ENCODE measurements around the gene BEX3. TPM values are rescaled to one million over a fixed set of nuclear protein-coding genes. Genes with fewer than 3 reads are reported as not detected.

BEX3 gene
- 1 to 10 TPM; 1.0 to 2.8 (median 1.7) TPM for total RNA-seq
- 29.4 TPM for total RNA-seq (2013)

DNA sequence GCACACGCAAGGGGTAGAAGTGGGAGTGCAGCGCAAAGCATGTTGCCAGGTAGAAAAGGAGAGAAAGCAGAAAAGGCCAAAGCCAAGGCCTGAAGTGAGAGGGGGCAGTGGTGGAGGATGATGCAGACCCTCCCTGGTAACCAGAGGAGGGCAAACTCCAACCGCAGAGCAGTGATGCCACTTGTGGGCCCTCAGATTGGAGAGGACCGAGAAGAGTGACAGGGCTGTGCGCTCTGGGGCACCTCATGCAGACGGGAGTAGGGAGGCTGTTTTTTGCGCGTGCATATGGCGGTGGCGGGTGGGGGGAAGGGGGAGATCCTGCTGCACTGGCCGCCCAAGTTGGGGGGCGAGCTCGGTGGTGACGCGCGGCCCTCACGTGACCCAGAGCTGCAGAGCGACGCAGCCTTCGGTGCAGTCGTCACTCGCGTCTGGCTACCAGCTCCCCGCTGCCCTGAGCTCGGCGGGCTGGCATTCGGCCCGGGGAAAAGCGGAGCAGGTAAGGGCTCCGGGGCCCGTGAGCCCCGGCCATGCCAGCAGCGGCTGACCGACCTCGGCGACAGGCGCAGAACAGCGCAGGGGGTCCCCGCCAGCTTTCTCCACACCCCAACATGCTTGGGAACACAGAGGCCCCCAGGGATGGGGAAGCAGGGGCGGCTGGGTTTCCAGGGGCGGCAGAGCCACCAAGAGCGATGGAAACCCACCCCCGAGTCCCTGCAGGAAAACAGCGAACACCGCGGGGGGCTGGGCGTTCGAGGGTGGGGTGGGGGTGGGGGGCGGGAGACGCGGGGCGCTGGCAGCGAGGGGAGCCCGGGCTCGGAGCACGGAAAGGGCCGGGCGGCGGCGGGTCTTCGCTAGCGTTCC lies at the start of gene BEX3:
Gene BEX3 (plus strand): TSS at position 421 of the 861 bp plus-strand sequence. CDS start 984 bp downstream, outside the sequence.
- H3K27ac Mint-ChIP-seq: no peak within 1 kb of the TSS
- no peaks in the 10 kb centered on the region for H3K9me3 ChIP-seq (ENCODE audit: control insufficient read depth, insufficient read depth, low read length)
- ATAC-seq: peak in 2 of 3 donors; percentile 40 to 65
- H3K36me3 ChIP-seq (ENCODE audit: control insufficient read depth, insufficient read depth, low read length): no peaks in the 10 kb centered on the region
- peak within 1 kb of the TSS; percentile 83 for H3K4me3 Mint-ChIP-seq
- H3K27me3 ChIP-seq (ENCODE audit: control insufficient read depth, insufficient read depth, low read length): no peaks in the 10 kb centered on the region
- H3K4me3 ChIP-seq (ENCODE audit: low read length): peak within 1 kb of the TSS; percentile 33
- intact Hi-C loops (cut with micrococcal nuclease): no loop called here
- no peaks in the 10 kb centered on the region for H3K9me3 Mint-ChIP-seq
- 6% methylated on average over 40 of the region's 62 CpGs for WGBS (ENCODE audit: insufficient coverage)
- no peak for TF ChIP-seq CTCF (IDR thresholded peaks at IDR 0.05)
- peaks cover 5% of the 10 kb centered on the region for H3K4me1 ChIP-seq (ENCODE audit: control insufficient read depth, insufficient read depth, low read length)
- DNase-seq: peak in 1 of 2 donors; percentile 66
- H3K27me3 Mint-ChIP-seq (ENCODE audit: low read depth in 2 of 2): peaks cover 8 to 11% of the 10 kb centered on the region in 2 donors
- H3K4me1 Mint-ChIP-seq: peaks cover 0 to 9% of the 10 kb centered on the region in 2 donors
- H3K27ac ChIP-seq (ENCODE audit: low read length): no peak within 1 kb of the TSS
- no peaks in the 10 kb centered on the region for H3K36me3 Mint-ChIP-seq

DNA sequence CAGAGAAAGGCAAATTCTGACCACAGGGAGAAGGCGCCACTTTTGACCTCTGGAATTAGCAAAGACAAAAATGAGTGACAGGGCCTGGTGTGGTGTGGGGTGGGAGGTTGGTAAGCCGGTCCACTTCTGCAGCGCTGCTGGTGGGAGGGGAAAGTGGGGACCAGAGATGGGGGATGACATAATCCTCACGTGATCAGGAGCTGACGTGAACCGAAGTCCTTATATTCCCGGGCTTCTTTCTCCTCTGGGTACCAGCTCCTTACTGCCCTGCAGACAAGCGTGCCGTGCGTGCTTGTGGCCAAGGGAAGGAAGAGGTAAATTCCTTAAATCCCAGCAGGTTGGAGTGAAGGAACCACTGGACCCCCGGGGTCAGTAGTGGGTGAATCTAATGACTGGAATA lies 46.3 kb upstream of the BEX3 start, which contains the start of gene TCEAL7:
Gene TCEAL7 (plus strand): TSS at position 249 of the 400 bp plus-strand sequence. CDS start 1,165 bp downstream, outside the sequence.
- no peaks in the 10 kb centered on the region for H3K4me1 Mint-ChIP-seq
- 61% methylated on average over 9 of the region's 11 CpGs for WGBS (ENCODE audit: insufficient coverage)
- no peaks in the 10 kb centered on the region for H3K9me3 Mint-ChIP-seq
- no peaks in the 10 kb centered on the region for H3K36me3 Mint-ChIP-seq
- no peak within 1 kb of the TSS for H3K27ac Mint-ChIP-seq
- H3K36me3 ChIP-seq (ENCODE audit: control insufficient read depth, insufficient read depth, low read length): no peaks in the 10 kb centered on the region
- DNase-seq (no peak), ATAC-seq (no peak)
- no peaks in the 10 kb centered on the region for H3K27me3 ChIP-seq (ENCODE audit: control insufficient read depth, insufficient read depth, low read length)
- H3K9me3 ChIP-seq (ENCODE audit: control insufficient read depth, insufficient read depth, low read length): no peaks in the 10 kb centered on the region
- no peaks in the 10 kb centered on the region for H3K4me1 ChIP-seq (ENCODE audit: control insufficient read depth, insufficient read depth, low read length)
- no peak for TF ChIP-seq CTCF (IDR thresholded peaks at IDR 0.05)
- H3K4me3 Mint-ChIP-seq: no peak within 1 kb of the TSS
- H3K27me3 Mint-ChIP-seq (ENCODE audit: low read depth in 2 of 2): peaks cover 21 to 60% of the 10 kb centered on the region in 2 donors
- intact Hi-C loops (cut with micrococcal nuclease): no loop called here
- no peak within 1 kb of the TSS for H3K27ac ChIP-seq (ENCODE audit: low read length)
- H3K4me3 ChIP-seq (ENCODE audit: low read length): no peak within 1 kb of the TSS

DNA sequence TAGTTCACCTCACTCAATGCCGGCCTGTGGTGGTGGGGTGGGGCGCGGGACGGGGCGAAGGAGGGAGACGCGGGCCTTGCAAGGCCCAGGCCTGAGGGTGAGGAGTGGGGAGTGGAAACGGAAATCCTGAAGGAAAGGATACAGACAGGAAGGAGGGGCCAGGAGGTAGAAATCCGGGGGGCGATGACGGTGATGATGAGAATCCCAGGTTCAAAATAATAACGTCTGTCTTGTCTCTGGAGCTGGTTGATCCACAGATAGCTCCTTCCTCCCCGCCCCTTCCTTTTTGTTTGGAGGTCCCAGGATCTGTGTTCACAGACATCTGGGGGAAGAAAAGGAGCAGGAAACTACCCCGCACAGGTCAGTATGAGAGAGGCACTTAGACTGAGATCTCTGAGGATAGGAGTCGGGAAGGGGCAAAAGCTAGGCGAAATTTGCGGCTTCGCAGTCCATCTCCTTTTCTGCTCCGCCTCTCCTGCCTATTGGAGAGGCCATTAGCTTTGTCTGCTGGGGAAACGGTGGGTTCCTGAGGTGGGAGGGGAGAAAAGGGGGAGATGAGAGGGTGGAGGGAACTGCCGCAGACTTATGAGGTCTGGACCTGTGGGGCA lies 45.6 kb upstream of the BEX3 start:
- no peak overlapping the region for H3K4me3 Mint-ChIP-seq
- Histone ChIP-seq H3K9me3 (ENCODE audit: control insufficient read depth, insufficient read depth, low read length) (no peaks in the 10 kb centered on the region), H3K27ac (ENCODE audit: low read length) (no peak overlapping the region), H3K4me1 (ENCODE audit: control insufficient read depth, insufficient read depth, low read length) (no peaks in the 10 kb centered on the region), H3K27me3 (ENCODE audit: control insufficient read depth, insufficient read depth, low read length) (no peaks in the 10 kb centered on the region), H3K36me3 (ENCODE audit: control insufficient read depth, insufficient read depth, low read length) (no peaks in the 10 kb centered on the region), H3K4me3 (ENCODE audit: low read length) (no peak overlapping the region)
- no peaks in the 10 kb centered on the region for H3K4me1 Mint-ChIP-seq
- no peak for TF ChIP-seq CTCF (IDR thresholded peaks at IDR 0.05)
- DNase-seq: no peak
- H3K9me3 Mint-ChIP-seq: no peaks in the 10 kb centered on the region
- no peak overlapping the region for H3K27ac Mint-ChIP-seq
- peaks cover 21 to 66% of the 10 kb centered on the region in 2 donors for H3K27me3 Mint-ChIP-seq (ENCODE audit: low read depth in 2 of 2)
- H3K36me3 Mint-ChIP-seq: no peaks in the 10 kb centered on the region
- ATAC-seq: no peak
- 41% methylated on average over 19 of the region's 21 CpGs for WGBS (ENCODE audit: insufficient coverage)
- intact Hi-C loops (cut with micrococcal nuclease): no loop called here

All from natural killer cell (primary cell).